Suppressor macrophage (primary cell): ENCODE measurements around the gene ELMO1.
A peak's percentile ranks its signal among the peaks of the same experiment; 100 is the strongest.

Source experiments
- DNase-seq, 4 experiments: peaks; one replicate each; pipeline ENCODE4 v3.0.0-alpha.2; 2020 to 2022

ELMO1 gene

GRCh38 chr7:37093257-37093656 is 355.4 kb downstream of the ELMO1 start:
- DNase-seq: no peak

GRCh38 chr7:37092548-37092947 is 356.1 kb downstream of the ELMO1 start:
- DNase-seq: peak; percentile 83 to 96 (median 90)

- no peak for DNase-seq
These were observed 358.7 kb downstream of the ELMO1 start for GRCh38 chr7:37089972-37090371.

- no peak for DNase-seq
These were observed 363.1 kb downstream of the ELMO1 start for GRCh38 chr7:37085600-37085999.

- no peak for DNase-seq
These were observed 364.4 kb downstream of the ELMO1 start for GRCh38 chr7:37084303-37084702.

- peak in 3 of 4 experiments; percentile 7 to 29 (median 12) for DNase-seq
These were observed 365.2 kb downstream of the ELMO1 start for GRCh38 chr7:37083311-37084096.

- peak in 3 of 4 experiments; percentile 30 to 39 (median 34) for DNase-seq
These were observed 367.2 kb downstream of the ELMO1 start for GRCh38 chr7:37081436-37081835.

- DNase-seq: no peak
These were observed 369.2 kb downstream of the ELMO1 start for GRCh38 chr7:37079420-37079819.

GRCh38 chr7:37076668-37077067 is 372.0 kb downstream of the ELMO1 start:
- DNase-seq: no peak

- DNase-seq: no peak
These were observed 374.3 kb downstream of the ELMO1 start for GRCh38 chr7:37074370-37074769.

GRCh38 chr7:37071124-37071523 is 377.5 kb downstream of the ELMO1 start:
- DNase-seq: no peak

GRCh38 chr7:37070471-37070870 is 378.2 kb downstream of the ELMO1 start:
- no peak for DNase-seq

- DNase-seq: no peak
These were observed 378.6 kb downstream of the ELMO1 start for GRCh38 chr7:37070031-37070430.

GRCh38 chr7:37069336-37069735 is 379.3 kb downstream of the ELMO1 start:
- DNase-seq: no peak

GRCh38 chr7:37068902-37069301 is 379.8 kb downstream of the ELMO1 start:
- DNase-seq: no peak

GRCh38 chr7:37068038-37068437 is 380.6 kb downstream of the ELMO1 start:
- no peak for DNase-seq

- peak; percentile 18 to 60 (median 38) for DNase-seq
These were observed 382.8 kb downstream of the ELMO1 start for GRCh38 chr7:37065779-37066271.

GRCh38 chr7:37062560-37062859 is 386.2 kb downstream of the ELMO1 start:
- DNase-seq: peak in 1 of 4 experiments; percentile 4

GRCh38 chr7:37061849-37062559 is 386.7 kb downstream of the ELMO1 start:
- no peak for DNase-seq

- no peak for DNase-seq
These were observed 392.3 kb downstream of the ELMO1 start for GRCh38 chr7:37056234-37056912.

- no peak for DNase-seq
These were observed 393.9 kb downstream of the ELMO1 start for GRCh38 chr7:37054624-37055241.

- DNase-seq: peak; percentile 18 to 54 (median 28)
These were observed 396.0 kb downstream of the ELMO1 start for GRCh38 chr7:37052705-37053104.

GRCh38 chr7:37050801-37051200 is 397.9 kb downstream of the ELMO1 start:
- no peak for DNase-seq
